SK-N-SH (cell line): ENCODE data around the gene CCDC107. TPM values are rescaled to one million over a fixed set of nuclear protein-coding genes. Genes with fewer than 3 reads are reported as not detected.

Experiments used
- CTCF ChIA-PET: fragments of 300-600, 350-600 bp; formaldehyde crosslinking; extraction: SDS; loops from one replicate; lab custom pipeline; 2021; lab: Yijun Ruan, JAX
- POLR2A ChIA-PET: fragments of 350-600 bp; sonication (Branson Sonifier 250); formaldehyde crosslinking; extraction: SDS; loops from one replicate; lab custom pipeline; 2020; ENCODE audit warnings: antibody characterized with exemption, inconsistent platforms; lab: Yijun Ruan, JAX
- DNase-seq: peaks from one replicate; pipeline ENCODE4 v3.0.0; 2012
- H2AFZ ChIP-seq: fragments of 200-600 bp; sonication (generic); 2 replicates; pipeline ENCODE4 v1.8.1; 2016; ENCODE audit warnings: antibody characterized with exemption, mild to moderate bottlenecking, low read depth
- H3F3A ChIP-seq: fragments of 200-600 bp; sonication (generic); replicated peaks from 2 replicates; pipeline ENCODE3; 2016; ENCODE audit warnings: antibody characterized with exemption, mild to moderate bottlenecking; ENCODE audit not compliant: insufficient read depth
- H3K27ac ChIP-seq, 2 experiments: fragments of 200-500 bp in 1 of 2; fragments of 200-600 bp in 1 of 2; sonication (Bioruptor generic) in 1 of 2; sonication (generic), shearing (Covaris generic) in 1 of 2; 2 replicates each; pipeline versions ENCODE4 v1.5.1 to v1.6.1; 2014 to 2016; ENCODE audit warnings: low read depth in 2 of 2, inconsistent platforms in 1 of 2, low read length in 1 of 2, mild to moderate bottlenecking in 1 of 2, mixed read lengths in 1 of 2
- H3K27me3 ChIP-seq: fragments of 200-600 bp; sonication (generic), shearing (Covaris generic); 2 replicates; pipeline ENCODE4 v1.6.1; 2016; ENCODE audit warnings: mixed run types; ENCODE audit not compliant: insufficient read depth
- H3K36me3 ChIP-seq, 2 experiments: fragments of 200-500 bp in 1 of 2; fragments of 200-600 bp in 1 of 2; sonication (Bioruptor generic) in 1 of 2; sonication (generic) in 1 of 2; replicated peaks in 1 of 2; 2 replicates each; pipeline versions ENCODE3 to v1.5.1; 2014 to 2016; ENCODE audit warnings: low read length in 1 of 2, mild to moderate bottlenecking in 1 of 2; ENCODE audit not compliant: insufficient read depth in 2 of 2, control insufficient read depth in 1 of 2
- H3K4me1 ChIP-seq, 2 experiments: fragments of 200-500 bp in 1 of 2; fragments of 200-600 bp in 1 of 2; sonication (Bioruptor generic) in 1 of 2; sonication (generic), shearing (Covaris generic) in 1 of 2; 2 replicates each; pipeline versions ENCODE4 v1.5.1 to v1.6.1; 2014 to 2016; ENCODE audit warnings: low read depth in 1 of 2, low read length in 1 of 2, mixed run types in 1 of 2; ENCODE audit not compliant: insufficient read depth in 2 of 2, control insufficient read depth in 1 of 2
- H3K4me2 ChIP-seq: fragments of 200-600 bp; sonication (generic), shearing (Covaris generic); 2 replicates; pipeline ENCODE4 v1.6.1; 2017; ENCODE audit warnings: mixed run types
- H3K4me3 ChIP-seq, 2 experiments: fragments of 200-500 bp in 1 of 2; fragments of 200-600 bp in 1 of 2; sonication (Bioruptor generic) in 1 of 2; sonication (generic), shearing (Covaris generic) in 1 of 2; 2 replicates each; pipeline versions ENCODE4 v1.5.1 to v1.8.1; 2014 to 2016; ENCODE audit warnings: low read depth in 2 of 2, inconsistent platforms in 1 of 2, low read length in 1 of 2, mild to moderate bottlenecking in 1 of 2, mixed read lengths in 1 of 2, moderate library complexity in 1 of 2
- H3K79me2 ChIP-seq: fragments of 200-600 bp; sonication (generic); 2 replicates; pipeline ENCODE4 v1.8.1; 2017; ENCODE audit warnings: mild to moderate bottlenecking; ENCODE audit not compliant: insufficient read depth
- H3K9ac ChIP-seq: fragments of 200-600 bp; sonication (generic); 2 replicates; pipeline ENCODE4 v1.6.1; 2017; ENCODE audit warnings: mixed run types
- H3K9me2 ChIP-seq: fragments of 200-600 bp; sonication (generic); 2 replicates; pipeline ENCODE4 v1.6.1; 2017; ENCODE audit warnings: mixed run types
- H3K9me3 ChIP-seq: fragments of 200-600 bp; sonication (generic); 2 replicates; pipeline ENCODE4 v1.6.1; 2017; ENCODE audit warnings: mixed run types, mild to moderate bottlenecking, moderate library complexity
- H4K20me1 ChIP-seq: fragments of 200-600 bp; sonication (generic); 2 replicates; pipeline ENCODE4 v1.6.1; 2017; ENCODE audit warnings: mild to moderate bottlenecking, mixed run types; ENCODE audit not compliant: insufficient read depth
- EP300 ChIP-seq, 2 experiments: IDR thresholded peaks; 2 replicates each; pipeline versions ENCODE4 v1.4.0 to v1.6.1; 2012; ENCODE audit warnings: borderline replicate concordance in 1 of 2, low read depth in 1 of 2, low read length in 1 of 2
- FOXM1 ChIP-seq: IDR thresholded peaks from 2 replicates; pipeline ENCODE4 v1.4.0; 2012; ENCODE audit warnings: low read depth, mild to moderate bottlenecking
- MEF2A ChIP-seq: IDR thresholded peaks from 2 replicates; pipeline ENCODE4 v1.4.0; 2012; ENCODE audit warnings: low read depth, borderline replicate concordance
- RAD21 ChIP-seq: IDR thresholded peaks from 2 replicates; pipeline ENCODE4 v1.6.1; 2012; ENCODE audit warnings: mild to moderate bottlenecking, low read length
- SIN3A ChIP-seq: IDR thresholded peaks from 2 replicates; pipeline ENCODE4 v1.6.1; 2012; ENCODE audit warnings: low read depth, mild to moderate bottlenecking, low read length, moderate library complexity, borderline replicate concordance
- TCF12 ChIP-seq: IDR thresholded peaks from 2 replicates; pipeline ENCODE4 v1.4.0; 2012
- WGBS: methylation state at CpG from one replicate; pipeline ENCODE4 v1.1.6; 2017; ENCODE audit warnings: low lambda C conversion rate; 5-methylcytosine and 5-hydroxymethylcytosine counted together
- polyA plus RNA-seq, 3 experiments: library from polyadenylated mRNA; depleted of rRNA; stranded (reverse); fragments of >200 nt; gene quantifications; 2 replicates each; pipeline ENCODE4 v1.2.3, GENCODE V29; 2012
- TF ChIP-seq, protein P1 (sequence below): IDR thresholded peaks from 2 replicates; pipeline ENCODE4 v1.4.0; 2012; ENCODE audit warnings: low read depth, borderline replicate concordance
- TF ChIP-seq, protein P2 (sequence below): fragments of 200-600 bp; sonication (generic); IDR thresholded peaks from 2 replicates; pipeline ENCODE4 v1.6.1; 2017; ENCODE audit warnings: antibody characterized with exemption, mild to moderate bottlenecking, moderate library complexity

CCDC107 gene
- polyA plus RNA-seq, 1 of the 3 experiments (the other 2 are of a cell fraction): 22.0 TPM

DNA sequence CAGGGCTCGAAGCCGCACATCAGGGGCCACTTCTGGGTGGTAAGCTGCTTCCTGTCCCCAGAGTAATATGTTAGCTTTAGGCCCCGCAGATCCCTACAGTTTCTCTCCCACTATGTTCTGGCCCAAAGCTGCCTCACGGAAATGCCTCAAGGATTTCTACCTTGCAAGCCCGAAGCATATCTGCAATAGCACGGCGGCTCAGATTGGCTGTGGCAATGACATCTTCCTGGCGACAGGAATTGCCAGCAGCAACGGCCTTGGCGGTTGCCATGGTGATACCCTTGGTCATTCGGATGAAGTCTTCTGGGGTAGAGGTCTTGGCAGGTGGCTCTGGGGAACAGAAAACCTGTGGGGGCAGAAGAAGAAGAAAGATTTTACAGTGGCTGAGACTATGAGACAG, 41.9 kb downstream of the CCDC107 start:
- Histone ChIP-seq H4K20me1 (no peaks in the 10 kb centered on the region), H3K79me2 (no peaks in the 10 kb centered on the region), H3K4me2 (no peak overlapping the region), H2AFZ (no peak overlapping the region), H3K27me3 (no peaks in the 10 kb centered on the region), H3K9me3 (no peaks in the 10 kb centered on the region), H3K4me3 (no peak overlapping the region), H3K27ac (no peak overlapping the region), H3K4me1 (no peaks in the 10 kb centered on the region), H3K36me3 (peaks cover 55 to 81% of the 10 kb centered on the region in 2 experiments), H3K9me2 (no peaks in the 10 kb centered on the region), H3F3A (peaks cover 40% of the 10 kb centered on the region), H3K9ac (no peak overlapping the region)
- CTCF ChIA-PET: interaction anchor here (0.8 to 8.3 kb wide), 4 partner anchors 8 to 42 kb away, joined by 4 to 103 read pairs (median 22); partner anchors contain the start of genes ARHGEF39, CCDC107, CREB3 and RMRP
- POLR2A ChIA-PET: no interaction called here
- 89% methylated on average over 9 of the region's 11 CpGs for WGBS
- DNase-seq: no peak
- no peak for TF ChIP-seq SIN3A

DNA sequence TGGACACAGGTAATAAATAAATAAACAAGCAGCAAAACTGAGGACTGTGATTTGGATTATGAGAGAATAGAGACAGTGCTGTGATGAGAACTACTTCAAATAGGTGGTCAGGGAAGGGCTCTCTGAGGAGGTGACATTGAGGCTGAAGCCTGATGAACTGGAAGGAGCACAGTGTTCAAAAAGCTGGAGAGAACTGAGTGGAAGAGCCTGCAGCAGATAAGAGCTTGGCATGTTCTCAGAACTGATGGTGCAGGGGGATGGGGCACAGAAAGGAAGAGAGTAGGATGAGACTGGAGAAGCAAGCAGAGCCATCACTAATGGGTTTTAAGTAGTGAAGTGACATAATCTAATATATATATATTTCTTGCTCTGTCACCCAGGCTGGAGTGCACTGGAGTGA, 42.9 kb downstream of the CCDC107 start:
- ChIA-PET POLR2A (no interaction called here), CTCF (interaction anchor here (0.8 to 8.3 kb wide), 5 partner anchors 9 to 43 kb away, joined by 3 to 103 read pairs (median 6); partner anchors contain the start of genes ARHGEF39, CCDC107, CREB3 and RMRP)
- no peak for DNase-seq
- Histone ChIP-seq H3K36me3 (peaks cover 55 to 87% of the 10 kb centered on the region in 2 experiments), H3K4me2 (no peak overlapping the region), H3F3A (peaks cover 32% of the 10 kb centered on the region), H3K9me2 (no peaks in the 10 kb centered on the region), H3K79me2 (no peaks in the 10 kb centered on the region), H3K27ac (no peak overlapping the region)
- TF ChIP-seq RAD21 (no peak), FOXM1 (no peak), MEF2A (no peak)
- TF ChIP-seq, protein P1, sequence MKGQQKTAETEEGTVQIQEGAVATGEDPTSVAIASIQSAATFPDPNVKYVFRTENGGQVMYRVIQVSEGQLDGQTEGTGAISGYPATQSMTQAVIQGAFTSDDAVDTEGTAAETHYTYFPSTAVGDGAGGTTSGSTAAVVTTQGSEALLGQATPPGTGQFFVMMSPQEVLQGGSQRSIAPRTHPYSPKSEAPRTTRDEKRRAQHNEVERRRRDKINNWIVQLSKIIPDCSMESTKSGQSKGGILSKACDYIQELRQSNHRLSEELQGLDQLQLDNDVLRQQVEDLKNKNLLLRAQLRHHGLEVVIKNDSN: no peak
- TF ChIP-seq, all 33 proteins: peak for 0
- Histone ChIP-seq H3K9ac (no peak overlapping the region), H3K4me1 (no peaks in the 10 kb centered on the region), H3K27me3 (no peaks in the 10 kb centered on the region), H4K20me1 (no peaks in the 10 kb centered on the region), H3K4me3 (no peak overlapping the region), H3K9me3 (no peaks in the 10 kb centered on the region), H2AFZ (no peak overlapping the region)

DNA sequence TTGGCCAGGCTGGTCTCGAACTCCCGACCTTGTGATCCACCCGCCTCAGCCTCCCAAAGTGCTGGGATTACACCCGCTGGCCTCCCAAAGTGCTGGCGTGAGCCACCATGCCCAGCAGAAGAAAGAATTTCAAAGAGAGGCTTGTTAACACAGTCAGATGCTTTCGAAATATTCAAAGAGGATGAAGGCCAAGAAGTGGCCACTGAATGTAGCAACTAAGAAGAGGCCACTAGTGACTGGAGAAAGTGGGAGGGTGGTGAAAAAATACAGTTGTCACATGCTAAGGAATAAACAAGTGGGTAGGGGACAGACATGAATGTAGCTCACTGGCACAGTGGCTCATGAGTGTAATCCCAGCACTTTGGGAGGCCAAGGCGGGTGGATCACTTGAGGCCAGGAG, 44.6 kb downstream of the CCDC107 start:
- Histone ChIP-seq H3K36me3 (peaks cover 63 to 92% of the 10 kb centered on the region in 2 experiments), H3K4me3 (no peak overlapping the region), H3K4me2 (no peak overlapping the region), H3K27me3 (no peaks in the 10 kb centered on the region), H2AFZ (no peak overlapping the region), H3K9me2 (no peaks in the 10 kb centered on the region), H3K9me3 (no peaks in the 10 kb centered on the region), H3F3A (peaks cover 20% of the 10 kb centered on the region), H3K9ac (no peak overlapping the region), H3K4me1 (no peaks in the 10 kb centered on the region), H3K79me2 (no peaks in the 10 kb centered on the region), H4K20me1 (no peaks in the 10 kb centered on the region), H3K27ac (no peak overlapping the region)
- CTCF ChIA-PET: interaction anchor here (1.1 to 1.4 kb wide), 2 partner anchors 29 to 56 kb away, joined by 3 read pairs; partner anchors contain the start of gene TLN1
- POLR2A ChIA-PET: no interaction called here
- no peak for TF ChIP-seq TCF12
- no peak for TF ChIP-seq EP300 (IDR thresholded peaks at IDR 0.05; ENCODE audit: borderline replicate concordance in 1 of 2, low read depth in 1 of 2, low read length in 1 of 2)
- no peak for TF ChIP-seq SIN3A
- TF ChIP-seq, protein P2, sequence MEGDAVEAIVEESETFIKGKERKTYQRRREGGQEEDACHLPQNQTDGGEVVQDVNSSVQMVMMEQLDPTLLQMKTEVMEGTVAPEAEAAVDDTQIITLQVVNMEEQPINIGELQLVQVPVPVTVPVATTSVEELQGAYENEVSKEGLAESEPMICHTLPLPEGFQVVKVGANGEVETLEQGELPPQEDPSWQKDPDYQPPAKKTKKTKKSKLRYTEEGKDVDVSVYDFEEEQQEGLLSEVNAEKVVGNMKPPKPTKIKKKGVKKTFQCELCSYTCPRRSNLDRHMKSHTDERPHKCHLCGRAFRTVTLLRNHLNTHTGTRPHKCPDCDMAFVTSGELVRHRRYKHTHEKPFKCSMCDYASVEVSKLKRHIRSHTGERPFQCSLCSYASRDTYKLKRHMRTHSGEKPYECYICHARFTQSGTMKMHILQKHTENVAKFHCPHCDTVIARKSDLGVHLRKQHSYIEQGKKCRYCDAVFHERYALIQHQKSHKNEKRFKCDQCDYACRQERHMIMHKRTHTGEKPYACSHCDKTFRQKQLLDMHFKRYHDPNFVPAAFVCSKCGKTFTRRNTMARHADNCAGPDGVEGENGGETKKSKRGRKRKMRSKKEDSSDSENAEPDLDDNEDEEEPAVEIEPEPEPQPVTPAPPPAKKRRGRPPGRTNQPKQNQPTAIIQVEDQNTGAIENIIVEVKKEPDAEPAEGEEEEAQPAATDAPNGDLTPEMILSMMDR: no peak
- 98% methylated on average over 7 of the region's 7 CpGs for WGBS
- DNase-seq: no peak
